ENCODE results near the gene DKK3. TPM values are rescaled to one million over a fixed set of nuclear protein-coding genes. Genes with fewer than 3 reads are reported as not detected.

The DKK3 gene
- polyA plus RNA-seq, 1 experiment, result 1,276 TPM

- POLR2A ChIA-PET, result no interaction called here
- no peak for DNase-seq (ENCODE audit: low read depth)
- Histone ChIP-seq H3K36me3 (ENCODE audit: control insufficient read depth, insufficient read depth, low read length) (peaks cover 6% of the 10 kb centered on the region), H3K27me3 (ENCODE audit: control insufficient read depth, insufficient read depth, low read length) (no peaks in the 10 kb centered on the region), H3K4me3 (ENCODE audit: low read depth, low read length) (no peak overlapping the region)
- CTCF ChIA-PET, result interaction anchor here (1.0 to 1.3 kb wide), 3 partner anchors 16 to 323 kb away, joined by 3 to 4 read pairs (median 3); no protein-coding TSS in a partner anchor
- no peak for TF ChIP-seq CTCF (IDR thresholded peaks at IDR 0.05; ENCODE audit: insufficient read depth, low read depth, low read length)
These were observed 49.8 kb downstream of the DKK3 start for GRCh38 chr11:11958403-11959231.

- Histone ChIP-seq H3K36me3 (ENCODE audit: control insufficient read depth, insufficient read depth, low read length) (peaks cover 2% of the 10 kb centered on the region), H3K4me3 (ENCODE audit: low read depth, low read length) (no peak overlapping the region), H3K27me3 (ENCODE audit: control insufficient read depth, insufficient read depth, low read length) (no peaks in the 10 kb centered on the region)
- TF ChIP-seq CTCF (IDR thresholded peaks at IDR 0.05; ENCODE audit: insufficient read depth, low read depth, low read length), result no peak
- ChIA-PET CTCF (interaction anchor here (0.9 to 3.7 kb wide), 2 partner anchors 9 to 11 kb away, joined by 3 to 16 read pairs; no protein-coding TSS in a partner anchor), POLR2A (interaction anchor here (0.6 kb wide), 1 partner anchor 967 kb away, joined by 9 read pairs; no protein-coding TSS in a partner anchor)
- DNase-seq (ENCODE audit: low read depth), result no peak
These were observed 52.4 kb downstream of the DKK3 start for GRCh38 chr11:11956006-11956405.

- ChIA-PET POLR2A (no interaction called here), CTCF (interaction anchor here (1.0 kb wide), 1 partner anchor 9 kb away, joined by 3 read pairs; no protein-coding TSS in a partner anchor)
- Histone ChIP-seq H3K4me3 (ENCODE audit: low read depth, low read length) (no peak overlapping the region), H3K27me3 (ENCODE audit: control insufficient read depth, insufficient read depth, low read length) (no peaks in the 10 kb centered on the region), H3K36me3 (ENCODE audit: control insufficient read depth, insufficient read depth, low read length) (no peaks in the 10 kb centered on the region; the same call in none of the 2 replicates)
- TF ChIP-seq CTCF (IDR thresholded peaks at IDR 0.05; ENCODE audit: insufficient read depth, low read depth, low read length), result no peak
- no peak for DNase-seq (ENCODE audit: low read depth)
These were observed 56.4 kb downstream of the DKK3 start for GRCh38 chr11:11952036-11952435.

GRCh38 chr11:11949482-11949881, 58.9 kb downstream of the DKK3 start:
- H3K36me3 ChIP-seq (ENCODE audit: control insufficient read depth, insufficient read depth, low read length), result no peaks in the 10 kb centered on the region; the same call in 1 of the 2 replicates
- CTCF ChIA-PET, result no interaction called here
- POLR2A ChIA-PET, result interaction anchor here (0.5 kb wide), 1 partner anchor 293 kb away, joined by 3 read pairs; no protein-coding TSS in a partner anchor

More at GRCh38 chr11:11949482-11949881, 58.9 kb downstream of the DKK3 start:
- no peak overlapping the region for H3K4me3 ChIP-seq (ENCODE audit: low read depth, low read length)
- no peak for TF ChIP-seq CTCF (IDR thresholded peaks at IDR 0.05; ENCODE audit: insufficient read depth, low read depth, low read length)
- H3K27me3 ChIP-seq (ENCODE audit: control insufficient read depth, insufficient read depth, low read length), result no peaks in the 10 kb centered on the region
- DNase-seq (ENCODE audit: low read depth), result no peak

Measured in BJ (cell line).